GM12892 (cell line): ENCODE results near the gene RPS6KA2.

Source experiments
- POLR2A ChIP-seq: IDR thresholded peaks from 2 replicates; pipeline ENCODE4 v1.6.1; 2011; ENCODE audit warnings: low read depth, low read length, control low read depth
- POLR2AphosphoS5 ChIP-seq: IDR thresholded peaks from 2 replicates; pipeline ENCODE4 v1.6.1; 2011; ENCODE audit warnings: low read depth, low read length, control low read depth
- TAF1 ChIP-seq: IDR thresholded peaks from 2 replicates; pipeline ENCODE4 v1.6.1; 2011; ENCODE audit warnings: low read depth, mild to moderate bottlenecking, control low read depth, low read length, borderline replicate concordance

DNA sequence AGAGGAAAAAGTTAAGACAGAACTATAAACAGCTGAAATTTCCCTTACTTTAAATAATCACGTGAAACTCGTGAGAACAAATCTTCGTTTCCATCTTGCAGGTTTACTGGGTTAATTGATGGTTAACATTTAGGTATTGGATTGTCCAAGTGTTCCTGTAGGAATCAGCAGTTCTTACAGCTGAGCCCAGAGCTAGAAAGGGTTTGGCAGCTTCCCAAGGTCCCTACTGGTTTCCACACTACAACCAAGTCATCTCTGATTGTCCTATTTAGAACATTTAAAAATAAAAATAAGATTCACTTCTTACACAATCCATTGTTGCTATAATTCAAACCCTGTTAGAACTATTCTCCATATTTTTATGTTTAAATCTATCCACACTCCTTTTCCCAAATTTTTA is 260.1 kb downstream of the RPS6KA2 start:
- TF ChIP-seq POLR2AphosphoS5 (no peak), POLR2A (no peak), TAF1 (no peak)
